ENCODE data around the gene MTIF3.

- TF ChIP-seq, protein P1, sequence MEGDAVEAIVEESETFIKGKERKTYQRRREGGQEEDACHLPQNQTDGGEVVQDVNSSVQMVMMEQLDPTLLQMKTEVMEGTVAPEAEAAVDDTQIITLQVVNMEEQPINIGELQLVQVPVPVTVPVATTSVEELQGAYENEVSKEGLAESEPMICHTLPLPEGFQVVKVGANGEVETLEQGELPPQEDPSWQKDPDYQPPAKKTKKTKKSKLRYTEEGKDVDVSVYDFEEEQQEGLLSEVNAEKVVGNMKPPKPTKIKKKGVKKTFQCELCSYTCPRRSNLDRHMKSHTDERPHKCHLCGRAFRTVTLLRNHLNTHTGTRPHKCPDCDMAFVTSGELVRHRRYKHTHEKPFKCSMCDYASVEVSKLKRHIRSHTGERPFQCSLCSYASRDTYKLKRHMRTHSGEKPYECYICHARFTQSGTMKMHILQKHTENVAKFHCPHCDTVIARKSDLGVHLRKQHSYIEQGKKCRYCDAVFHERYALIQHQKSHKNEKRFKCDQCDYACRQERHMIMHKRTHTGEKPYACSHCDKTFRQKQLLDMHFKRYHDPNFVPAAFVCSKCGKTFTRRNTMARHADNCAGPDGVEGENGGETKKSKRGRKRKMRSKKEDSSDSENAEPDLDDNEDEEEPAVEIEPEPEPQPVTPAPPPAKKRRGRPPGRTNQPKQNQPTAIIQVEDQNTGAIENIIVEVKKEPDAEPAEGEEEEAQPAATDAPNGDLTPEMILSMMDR (IDR thresholded peaks at IDR 0.05): no peak
- no peak for TF ChIP-seq EZH2 (IDR thresholded peaks at IDR 0.05; ENCODE audit: borderline replicate concordance, insufficient read depth, low read depth, low read length, poor library complexity, severe bottlenecking)
Measured at GRCh38 chr13:27423333-27423732, 27.0 kb downstream of the MTIF3 start.
